IPS DF 6.9 (cell line): ENCODE data around the gene PIWIL4.

Experiments used
- DNase-seq: peaks from one replicate; pipeline ENCODE4 v3.0.0-alpha.2; 2013; ENCODE audit warnings: low read depth, low spot score
- H3K27ac ChIP-seq: one replicate; pipeline ENCODE4 v1.5.1; 2013; ENCODE audit warnings: low read length, control low read depth
- H3K27me3 ChIP-seq: 2 replicates; pipeline ENCODE4 v1.6.1; 2013; ENCODE audit warnings: mild to moderate bottlenecking, low read length; ENCODE audit not compliant: control insufficient read depth, insufficient read depth
- H3K36me3 ChIP-seq: 2 replicates; pipeline ENCODE4 v1.6.1; 2013; ENCODE audit warnings: low read length; ENCODE audit not compliant: control insufficient read depth, insufficient read depth
- H3K4me1 ChIP-seq: 2 replicates; pipeline ENCODE4 v1.6.1; 2013; ENCODE audit warnings: low read length; ENCODE audit not compliant: control insufficient read depth, insufficient read depth
- H3K4me3 ChIP-seq: 2 replicates; pipeline ENCODE4 v1.5.1; 2013; ENCODE audit warnings: mild to moderate bottlenecking, low read length
- H3K9me3 ChIP-seq: 2 replicates; pipeline ENCODE4 v1.6.1; 2013; ENCODE audit warnings: low read length, inconsistent platforms; ENCODE audit not compliant: control insufficient read depth, insufficient read depth
- WGBS: extraction: QIAGEN DNeasy Blood & Tissue Kit; methylation state at CpG from one replicate; pipeline ENCODE4 v1.1.7; 2013; ENCODE audit warnings: mixed read lengths, missing lambda C conversion rate; ENCODE audit not compliant: insufficient read length, insufficient coverage; 5-methylcytosine and 5-hydroxymethylcytosine counted together

The PIWIL4 gene

DNA sequence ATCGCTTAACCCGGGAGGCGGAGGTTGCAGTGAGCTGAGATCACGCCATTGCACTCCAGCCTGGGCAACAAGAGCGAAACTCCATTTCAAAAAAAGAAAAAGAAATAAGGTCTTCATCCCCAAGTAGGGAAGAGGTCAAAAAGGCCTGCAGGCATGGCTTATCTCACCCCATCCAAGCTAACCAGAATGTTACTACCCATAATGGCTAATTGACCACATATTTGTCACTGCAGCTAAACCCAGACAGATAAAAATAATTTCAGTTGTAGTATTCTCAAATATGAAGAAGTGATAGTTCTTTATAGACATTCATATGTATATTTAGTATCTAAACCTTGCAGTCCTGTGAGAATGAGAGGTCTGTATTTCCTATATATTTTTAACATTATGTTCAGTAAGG is 17.8 kb downstream of the PIWIL4 start:
- Histone ChIP-seq H3K4me1 (no peaks in the 10 kb centered on the region), H3K4me3 (no peak overlapping the region), H3K27ac (no peak overlapping the region), H3K36me3 (no peaks in the 10 kb centered on the region), H3K9me3 (no peaks in the 10 kb centered on the region), H3K27me3 (0 out of 2 replicates have a peak, but pooled peaks cover 1% of the 10 kb centered on the region)
- WGBS, result no CpG with 5 or more reads among the region's 5 CpGs
- no peak for DNase-seq

DNA sequence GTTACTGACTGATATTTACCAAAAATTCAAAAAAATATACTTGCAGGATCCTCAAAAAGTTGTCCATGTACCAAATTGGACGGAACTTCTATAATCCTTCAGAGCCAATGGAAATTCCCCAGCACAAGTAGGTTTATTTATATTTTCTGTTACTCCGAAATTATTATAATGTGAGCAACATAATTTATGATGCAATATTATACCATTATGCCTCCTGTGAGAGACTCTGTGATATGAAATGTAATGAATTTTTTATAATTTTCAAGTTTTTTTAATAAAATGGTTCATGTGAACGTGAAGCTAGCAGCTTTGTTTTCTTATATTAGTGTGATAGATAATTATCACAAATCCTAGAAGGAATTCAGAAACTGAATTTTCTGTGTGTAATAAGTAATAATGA is 18.2 kb downstream of the PIWIL4 start:
- H3K4me3 ChIP-seq, result no peak overlapping the region
- no peak for DNase-seq
- 0 out of 2 replicates have a peak, but pooled peaks cover 1% of the 10 kb centered on the region for H3K27me3 ChIP-seq
- no peaks in the 10 kb centered on the region for H3K4me1 ChIP-seq
- no peaks in the 10 kb centered on the region for H3K9me3 ChIP-seq
- H3K27ac ChIP-seq, result no peak overlapping the region
- 100% methylated on average over 1 of the region's 3 CpGs for WGBS
- no peaks in the 10 kb centered on the region for H3K36me3 ChIP-seq

DNA sequence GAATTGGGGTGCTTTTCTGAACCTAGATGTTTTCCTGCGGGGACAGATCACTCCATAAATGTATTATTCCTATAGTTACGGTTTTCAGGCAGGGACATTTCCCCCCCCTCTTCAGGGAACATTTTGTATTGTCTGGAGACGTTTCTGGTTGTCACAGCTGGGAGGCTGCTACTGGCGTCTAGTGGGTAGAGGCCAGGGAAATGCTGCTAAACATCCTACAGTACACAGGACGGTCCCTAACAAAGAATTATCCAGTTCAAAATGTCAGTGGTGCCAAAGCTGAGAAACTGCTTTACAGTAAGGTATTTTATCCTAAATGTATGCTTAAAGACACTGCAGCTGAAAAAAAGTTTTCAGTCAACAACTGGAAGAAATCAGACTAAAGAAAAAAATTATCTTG is 19.4 kb downstream of the PIWIL4 start:
- Histone ChIP-seq H3K9me3 (no peaks in the 10 kb centered on the region), H3K27me3 (no peaks in the 10 kb centered on the region), H3K27ac (no peak overlapping the region), H3K4me3 (no peak overlapping the region), H3K4me1 (no peaks in the 10 kb centered on the region), H3K36me3 (no peaks in the 10 kb centered on the region)
- no peak for DNase-seq
- no CpG with 5 or more reads among the region's 5 CpGs for WGBS

GRCh38 chr11:94586978-94587377 is 19.8 kb downstream of the PIWIL4 start:
- DNase-seq, result no peak
- H3K4me3 ChIP-seq, result no peak overlapping the region
- no CpG with 5 or more reads among the region's 5 CpGs for WGBS
- no peaks in the 10 kb centered on the region for H3K4me1 ChIP-seq
- H3K9me3 ChIP-seq, result no peaks in the 10 kb centered on the region
- no peaks in the 10 kb centered on the region for H3K36me3 ChIP-seq
- H3K27ac ChIP-seq, result no peak overlapping the region
- no peaks in the 10 kb centered on the region for H3K27me3 ChIP-seq

GRCh38 chr11:94588366-94588942 is 21.3 kb downstream of the PIWIL4 start:
- Histone ChIP-seq H3K27ac (no peak overlapping the region), H3K4me3 (no peak overlapping the region)

DNA sequence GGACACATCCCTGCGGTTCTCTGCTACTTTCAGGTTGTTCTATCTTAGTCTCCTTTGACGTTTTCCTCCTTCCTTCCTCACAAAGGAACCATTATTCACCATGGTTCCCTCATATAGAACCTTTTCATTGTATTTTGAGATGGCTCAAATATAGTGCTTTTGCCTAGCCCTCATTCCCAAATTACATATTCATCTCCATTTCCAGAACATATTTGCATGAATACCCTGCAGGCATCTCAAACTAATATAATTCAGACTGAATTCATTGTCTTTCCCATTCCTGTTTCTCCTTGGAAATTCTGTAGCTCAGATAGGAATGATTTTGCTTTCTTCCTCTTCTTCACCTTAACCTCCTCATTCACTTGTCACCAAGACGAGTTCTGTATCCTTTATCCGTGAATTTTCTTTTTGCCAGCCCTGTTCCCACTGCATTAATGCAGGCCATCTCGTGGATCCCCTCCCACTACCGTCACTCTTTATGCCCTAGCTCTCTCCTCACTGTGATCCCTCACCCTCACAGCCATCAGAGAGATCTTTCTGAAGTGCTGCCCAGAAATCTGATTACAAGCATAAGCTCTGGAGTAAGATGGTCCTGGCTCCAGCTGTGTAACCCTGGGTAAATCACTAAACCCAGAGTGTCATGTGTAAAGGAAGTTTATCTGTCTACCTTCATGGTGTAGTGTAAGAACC is 23.3 kb downstream of the PIWIL4 start:
- WGBS, result no CpG with 5 or more reads among the region's 6 CpGs
- no peaks in the 10 kb centered on the region for H3K27me3 ChIP-seq
- H3K9me3 ChIP-seq, result no peaks in the 10 kb centered on the region
- no peak overlapping the region for H3K4me3 ChIP-seq
- DNase-seq, result no peak
- H3K36me3 ChIP-seq, result no peaks in the 10 kb centered on the region
- no peaks in the 10 kb centered on the region for H3K4me1 ChIP-seq
- no peak overlapping the region for H3K27ac ChIP-seq

More at GRCh38 chr11:94588366-94588942, 21.3 kb downstream of the PIWIL4 start:
- Histone ChIP-seq H3K4me1 (no peaks in the 10 kb centered on the region), H3K36me3 (no peaks in the 10 kb centered on the region), H3K27me3 (no peaks in the 10 kb centered on the region), H3K9me3 (no peaks in the 10 kb centered on the region)
- no peak for DNase-seq
- WGBS, result no CpG with 5 or more reads among the region's 2 CpGs

DNA sequence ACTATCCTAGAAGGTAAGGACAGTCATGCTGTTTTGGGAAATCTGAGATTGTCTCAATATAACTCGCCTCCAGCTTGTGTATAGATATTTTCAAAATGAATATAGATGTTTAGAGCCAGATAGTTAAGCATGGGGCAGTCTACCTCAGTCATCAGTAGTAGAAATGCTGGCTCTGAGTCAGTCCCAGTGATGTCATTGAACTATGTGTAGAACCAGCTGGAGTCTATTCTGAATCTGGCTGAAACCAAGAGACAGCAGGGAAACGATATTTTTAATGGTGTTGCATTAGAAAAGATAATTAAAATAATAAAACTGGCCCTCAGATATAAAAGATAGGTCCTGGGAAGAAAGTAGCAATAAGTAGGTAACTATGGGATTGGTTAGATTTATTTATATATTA is 25.9 kb downstream of the PIWIL4 start:
- Histone ChIP-seq H3K36me3 (no peaks in the 10 kb centered on the region), H3K27me3 (no peaks in the 10 kb centered on the region)
- WGBS, result no CpG with 5 or more reads among the region's 2 CpGs

GRCh38 chr11:94595076-94595475 is 27.9 kb downstream of the PIWIL4 start:
- DNase-seq, result no peak
- H3K27ac ChIP-seq, result no peak overlapping the region

More for the DNA sequence above, 25.9 kb downstream of the PIWIL4 start:
- no peak for DNase-seq
- H3K9me3 ChIP-seq, result no peaks in the 10 kb centered on the region
- H3K4me1 ChIP-seq, result no peaks in the 10 kb centered on the region
- no peak overlapping the region for H3K4me3 ChIP-seq
- H3K27ac ChIP-seq, result no peak overlapping the region

DNA sequence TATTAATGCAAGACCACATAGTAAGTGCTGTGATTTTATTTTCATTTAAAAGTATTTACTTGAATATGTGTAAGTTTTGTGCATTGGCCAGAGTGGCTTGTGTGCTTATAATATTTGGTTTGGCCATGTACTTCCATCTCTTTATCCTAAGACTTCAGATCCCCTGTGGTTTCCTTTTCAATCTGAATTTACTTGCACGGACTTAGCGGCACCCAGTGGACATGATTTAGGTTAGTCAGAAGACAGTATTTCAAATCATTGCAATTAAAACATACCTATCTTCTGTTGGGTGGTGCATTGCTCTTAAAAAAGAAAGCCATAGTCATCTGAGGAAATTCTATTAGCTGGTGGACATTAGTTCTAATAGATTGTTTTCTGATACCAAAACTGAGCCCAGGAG is 30.7 kb downstream of the PIWIL4 start:
- H3K27me3 ChIP-seq, result no peaks in the 10 kb centered on the region
- DNase-seq, result no peak
- no peaks in the 10 kb centered on the region for H3K4me1 ChIP-seq
- no peaks in the 10 kb centered on the region for H3K36me3 ChIP-seq
- no peak overlapping the region for H3K27ac ChIP-seq
- no CpG with 5 or more reads among the region's 2 CpGs for WGBS
- H3K4me3 ChIP-seq, result no peak overlapping the region
- H3K9me3 ChIP-seq, result no peaks in the 10 kb centered on the region

More at GRCh38 chr11:94595076-94595475, 27.9 kb downstream of the PIWIL4 start:
- H3K9me3 ChIP-seq, result no peaks in the 10 kb centered on the region
- no peaks in the 10 kb centered on the region for H3K27me3 ChIP-seq
- H3K36me3 ChIP-seq, result no peaks in the 10 kb centered on the region
- no CpG with 5 or more reads among the region's 6 CpGs for WGBS
- H3K4me1 ChIP-seq, result no peaks in the 10 kb centered on the region
- H3K4me3 ChIP-seq, result no peak overlapping the region

DNA sequence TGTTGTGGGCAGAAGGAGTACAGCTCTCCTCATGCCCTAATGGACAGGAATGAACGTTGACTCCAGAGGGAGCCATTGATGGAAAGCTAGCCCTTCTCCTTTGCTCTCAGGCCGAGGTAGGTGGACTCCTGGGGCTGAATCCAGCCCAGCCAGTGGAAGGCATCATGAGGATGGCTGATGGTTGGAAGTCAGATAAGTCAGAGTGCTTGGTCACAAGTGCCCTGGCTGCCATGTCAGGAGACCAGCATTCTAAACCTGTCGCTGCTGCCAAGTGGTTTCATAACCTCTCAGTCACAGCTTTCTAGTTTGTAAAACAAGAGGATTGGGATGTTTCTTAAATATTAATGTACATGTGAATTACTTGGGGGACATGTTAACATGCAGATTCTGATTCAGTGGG is 32.3 kb downstream of the PIWIL4 start:
- Histone ChIP-seq H3K36me3 (no peaks in the 10 kb centered on the region), H3K27me3 (no peaks in the 10 kb centered on the region), H3K9me3 (no peaks in the 10 kb centered on the region), H3K4me1 (no peaks in the 10 kb centered on the region), H3K27ac (no peak overlapping the region), H3K4me3 (no peak overlapping the region)
- WGBS, result no CpG with 5 or more reads among the region's 3 CpGs
- DNase-seq, result no peak
